Measurements from ENCODE around the gene FARS2. TPM values are rescaled to one million over a fixed set of nuclear protein-coding genes. Genes with fewer than 3 reads are reported as not detected.

FARS2 gene
- total RNA-seq, 1 experiment from 2014 or later, result 17.8 TPM

- H3K4me1 ChIP-seq (ENCODE audit: insufficient read depth, low read length, poor library complexity, severe bottlenecking), result no peaks in the 10 kb centered on the region
- TF ChIP-seq EZH2 (IDR thresholded peaks at IDR 0.05; ENCODE audit: borderline replicate concordance, low read depth, low read length, poor library complexity, severe bottlenecking), result no peak
- TF ChIP-seq CTCF (conservative IDR thresholded peaks at IDR 0.05; ENCODE audit: low read depth, low read length), result no peak
- DNase-seq (ENCODE audit: low spot score), result no peak
- H3K27me3 ChIP-seq (replicated peaks; ENCODE audit: insufficient read depth, low read depth, low read length, poor library complexity), result no peaks in the 10 kb centered on the region
- H3K36me3 ChIP-seq (ENCODE audit: insufficient read depth, low read length, poor library complexity, severe bottlenecking), result no peaks in the 10 kb centered on the region
- intact Hi-C loops (cut with micrococcal nuclease; ENCODE audit: unreplicated experiment), result no loop called here
- no peak overlapping the region for H3K4me3 ChIP-seq (ENCODE audit: low read depth, low read length, poor library complexity, severe bottlenecking)
- ChIA-PET CTCF (no interaction called here), POLR2A (ENCODE audit: low non-redundant PET) (no interaction called here)
- no peaks in the 10 kb centered on the region for H3K9me3 ChIP-seq (ENCODE audit: low read depth, low read length, poor library complexity, severe bottlenecking)
- no peak overlapping the region for H3K27ac ChIP-seq (ENCODE audit: low read depth, low read length, poor library complexity, severe bottlenecking)
- BruUV-seq (replicated peaks), result no TSS peak
Observed at GRCh38 chr6:5229356-5229755, 32.0 kb upstream of the FARS2 start.

- no TSS peak for BruUV-seq (replicated peaks)
- TF ChIP-seq EZH2 (IDR thresholded peaks at IDR 0.05; ENCODE audit: borderline replicate concordance, low read depth, low read length, poor library complexity, severe bottlenecking) (no peak), CTCF (conservative IDR thresholded peaks at IDR 0.05; ENCODE audit: low read depth, low read length) (no peak)
- H3K36me3 ChIP-seq (ENCODE audit: insufficient read depth, low read length, poor library complexity, severe bottlenecking), result no peaks in the 10 kb centered on the region
- ChIA-PET CTCF (interaction anchor here (1.0 kb wide), 1 partner anchor 177 kb away, joined by 4 read pairs; no protein-coding TSS in a partner anchor), POLR2A (ENCODE audit: low non-redundant PET) (no interaction called here)
- no peak overlapping the region for H3K27ac ChIP-seq (ENCODE audit: low read depth, low read length, poor library complexity, severe bottlenecking)
- H3K9me3 ChIP-seq (ENCODE audit: low read depth, low read length, poor library complexity, severe bottlenecking), result no peaks in the 10 kb centered on the region
- H3K4me1 ChIP-seq (ENCODE audit: insufficient read depth, low read length, poor library complexity, severe bottlenecking), result no peaks in the 10 kb centered on the region
- H3K27me3 ChIP-seq (replicated peaks; ENCODE audit: insufficient read depth, low read depth, low read length, poor library complexity), result no peaks in the 10 kb centered on the region
- H3K4me3 ChIP-seq (ENCODE audit: low read depth, low read length, poor library complexity, severe bottlenecking), result no peak overlapping the region
- no peak for DNase-seq (ENCODE audit: low spot score)
- intact Hi-C loops (cut with micrococcal nuclease; ENCODE audit: unreplicated experiment), result no loop called here
Observed at GRCh38 chr6:5230081-5230480, 31.2 kb upstream of the FARS2 start.

GRCh38 chr6:5231289-5231688 is 30.0 kb upstream of the FARS2 start:
- no TSS peak for BruUV-seq (replicated peaks)
- ChIA-PET POLR2A (ENCODE audit: low non-redundant PET) (interaction anchor here (0.6 kb wide), 1 partner anchor 11 kb away, joined by 4 read pairs; no protein-coding TSS in a partner anchor), CTCF (no interaction called here)
- intact Hi-C loops (cut with micrococcal nuclease; ENCODE audit: unreplicated experiment), result no loop called here
- no peak for TF ChIP-seq EZH2 (IDR thresholded peaks at IDR 0.05; ENCODE audit: borderline replicate concordance, low read depth, low read length, poor library complexity, severe bottlenecking)
- TF ChIP-seq CTCF (conservative IDR thresholded peaks at IDR 0.05; ENCODE audit: low read depth, low read length), result no peak
- Histone ChIP-seq H3K4me3 (ENCODE audit: low read depth, low read length, poor library complexity, severe bottlenecking) (no peak overlapping the region), H3K27me3 (replicated peaks; ENCODE audit: insufficient read depth, low read depth, low read length, poor library complexity) (no peaks in the 10 kb centered on the region), H3K27ac (ENCODE audit: low read depth, low read length, poor library complexity, severe bottlenecking) (no peak overlapping the region), H3K9me3 (ENCODE audit: low read depth, low read length, poor library complexity, severe bottlenecking) (no peaks in the 10 kb centered on the region), H3K4me1 (ENCODE audit: insufficient read depth, low read length, poor library complexity, severe bottlenecking) (no peaks in the 10 kb centered on the region), H3K36me3 (ENCODE audit: insufficient read depth, low read length, poor library complexity, severe bottlenecking) (no peaks in the 10 kb centered on the region)
- DNase-seq (ENCODE audit: low spot score), result no peak

Data from A673 (cell line).